H1 (cell line): ENCODE data around the gene ANKRD29. TPM values are rescaled to one million over a fixed set of nuclear protein-coding genes. Genes with fewer than 3 reads are reported as not detected.

ENCODE experiments used
- CTCF ChIA-PET: fragments of 300-600 bp; sonication (Branson Sonifier 250); formaldehyde crosslinking; loops from one replicate; lab custom pipeline; 2021; ENCODE audit not compliant: partially characterized antibody; lab: Charles Lee
- POLR2A ChIA-PET: fragments of 300-600 bp; sonication (Branson Sonifier 250); formaldehyde crosslinking; loops from one replicate; lab custom pipeline; 2021; ENCODE audit warnings: inconsistent platforms; ENCODE audit not compliant: partially characterized antibody; lab: Charles Lee
- DNase-seq, 2 experiments: peaks; one replicate each; pipeline versions ENCODE4 v3.0.0 to v3.0.0-alpha.2; 2010 to 2022; ENCODE audit warnings: low spot score in 2 of 2, low read depth in 1 of 2, mixed read lengths in 1 of 2
- FAIRE-seq: peaks from 2 replicates; lab custom pipeline; 2011; peaks lifted over from hg19 to GRCh38; lab: Jason Lieb, UNC
- H2AFZ ChIP-seq: 2 replicates; pipeline ENCODE4 v1.8.1; 2012; ENCODE audit warnings: low read length, inconsistent platforms
- H2AK5ac ChIP-seq: 2 replicates; pipeline ENCODE4 v1.6.1; 2013; ENCODE audit warnings: low read depth, low read length
- H2BK120ac ChIP-seq: replicated peaks from 2 replicates; pipeline ENCODE3; 2013; ENCODE audit warnings: low read depth, low read length, inconsistent platforms
- H2BK12ac ChIP-seq: 2 replicates; pipeline ENCODE4 v1.6.1; 2013; ENCODE audit warnings: low read depth, low read length
- H2BK15ac ChIP-seq: 2 replicates; pipeline ENCODE4 v1.6.1; 2013; ENCODE audit warnings: low read length
- H2BK20ac ChIP-seq: 2 replicates; pipeline ENCODE4 v1.6.1; 2013; ENCODE audit warnings: low read length
- H2BK5ac ChIP-seq: 2 replicates; pipeline ENCODE4 v1.6.1; 2013; ENCODE audit warnings: low read depth, low read length
- H3K14ac ChIP-seq: 2 replicates; pipeline ENCODE4 v1.6.1; 2013; ENCODE audit warnings: inconsistent platforms; ENCODE audit not compliant: insufficient read length
- H3K18ac ChIP-seq: 2 replicates; pipeline ENCODE4 v1.6.1; 2013; ENCODE audit warnings: low read length; ENCODE audit errors: extremely low read depth
- H3K23ac ChIP-seq: 2 replicates; pipeline ENCODE4 v1.6.1; 2013; ENCODE audit warnings: inconsistent platforms; ENCODE audit not compliant: insufficient read length
- H3K23me2 ChIP-seq: 2 replicates; pipeline ENCODE4 v1.6.1; 2013; ENCODE audit warnings: low read depth, low read length
- H3K27ac ChIP-seq: 2 replicates; pipeline ENCODE4 v1.6.1; 2011; ENCODE audit warnings: low read depth, low read length, inconsistent platforms
- H3K27me3 ChIP-seq, 4 experiments: replicated peaks in 1 of 4; 1 replicate in 1 of 4; 2 replicates in 3 of 4; pipeline versions ENCODE4 v1.6.1 to v1.8.1; 2011 to 2013; ENCODE audit warnings: low read length in 3 of 4, mild to moderate bottlenecking in 3 of 4, inconsistent platforms in 2 of 4, mixed read lengths in 2 of 4, moderate library complexity in 1 of 4; ENCODE audit not compliant: control insufficient read depth in 3 of 4, insufficient read depth in 3 of 4; ENCODE audit errors: extremely low read depth in 1 of 4
- H3K36me3 ChIP-seq, 4 experiments: 2 replicates each; pipeline versions ENCODE4 v1.6.1 to v1.8.1; 2011 to 2013; ENCODE audit warnings: mild to moderate bottlenecking in 4 of 4, low read length in 3 of 4, moderate library complexity in 2 of 4, control low read depth in 1 of 4, inconsistent platforms in 1 of 4; ENCODE audit not compliant: insufficient read depth in 4 of 4, control insufficient read depth in 2 of 4
- H3K4ac ChIP-seq: replicated peaks from 2 replicates; pipeline ENCODE3; 2013; ENCODE audit warnings: low read length, low read depth, mixed read lengths, inconsistent platforms; ENCODE audit not compliant: insufficient read length
- H3K4me1 ChIP-seq, 4 experiments: replicated peaks in 1 of 4; 1 replicate in 1 of 4; 2 replicates in 3 of 4; pipeline versions ENCODE4 v1.6.1 to v1.8.1; 2011 to 2013; ENCODE audit warnings: low read length in 3 of 4, inconsistent platforms in 2 of 4, mixed read lengths in 1 of 4; ENCODE audit not compliant: insufficient read depth in 4 of 4, control insufficient read depth in 3 of 4
- H3K4me2 ChIP-seq, 2 experiments: 2 replicates each; pipeline versions ENCODE4 v1.6.1 to v1.8.1; 2011 to 2013; ENCODE audit warnings: low read depth in 2 of 2, low read length in 2 of 2, control low read depth in 1 of 2, inconsistent platforms in 1 of 2, mild to moderate bottlenecking in 1 of 2; ENCODE audit not compliant: insufficient read depth in 1 of 2
- H3K4me3 ChIP-seq, 4 experiments: fragments of 200-600, 300-600 bp in 1 of 4; sonication (generic), shearing (Covaris generic), sonication (Bioruptor Twin) in 1 of 4; 2 replicates each; pipeline versions ENCODE4 v1.5.1 to v1.8.1; 2011 to 2016; ENCODE audit warnings: low read length in 4 of 4, low read depth in 3 of 4, control low read depth in 2 of 4, inconsistent platforms in 2 of 4, mild to moderate bottlenecking in 2 of 4, mixed read lengths in 1 of 4, moderate library complexity in 1 of 4; ENCODE audit not compliant: insufficient read depth in 2 of 4; ENCODE audit errors: extremely low read depth in 1 of 4
- H3K56ac ChIP-seq: replicated peaks from 2 replicates; pipeline ENCODE3; 2013; ENCODE audit warnings: low read depth, mild to moderate bottlenecking, mixed read lengths, low read length, inconsistent platforms; ENCODE audit not compliant: insufficient read length
- H3K79me1 ChIP-seq: 2 replicates; pipeline ENCODE4 v1.6.1; 2013; ENCODE audit warnings: low read depth, low read length, control low read depth
- H3K79me2 ChIP-seq, 2 experiments: 2 replicates each; pipeline versions ENCODE4 v1.6.1 to v1.8.1; 2012 to 2013; ENCODE audit warnings: low read length in 2 of 2, mild to moderate bottlenecking in 2 of 2, inconsistent platforms in 1 of 2; ENCODE audit not compliant: insufficient read depth in 2 of 2, control insufficient read depth in 1 of 2
- H3K9ac ChIP-seq, 4 experiments: replicated peaks in 1 of 4; 1 replicate in 1 of 4; 2 replicates in 3 of 4; pipeline versions ENCODE4 v1.6.1 to v1.8.1; 2011 to 2013; ENCODE audit warnings: low read depth in 3 of 4, low read length in 3 of 4, control low read depth in 2 of 4, mild to moderate bottlenecking in 2 of 4, moderate library complexity in 2 of 4, inconsistent platforms in 1 of 4; ENCODE audit errors: extremely low read depth in 1 of 4
- H3K9me3 ChIP-seq, 2 experiments: 2 replicates each; pipeline versions ENCODE4 v1.6.1 to v1.8.1; 2012 to 2013; ENCODE audit warnings: mild to moderate bottlenecking in 2 of 2, moderate library complexity in 2 of 2, control low read depth in 1 of 2, inconsistent platforms in 1 of 2, low read depth in 1 of 2, low read length in 1 of 2, mixed read lengths in 1 of 2; ENCODE audit not compliant: insufficient read depth in 2 of 2
- H4K20me1 ChIP-seq, 2 experiments: replicated peaks in 1 of 2; 2 replicates each; pipeline versions ENCODE3 to v1.8.1; 2011 to 2013; ENCODE audit warnings: inconsistent platforms in 2 of 2, low read length in 2 of 2, mild to moderate bottlenecking in 1 of 2; ENCODE audit not compliant: insufficient read depth in 2 of 2, control insufficient read depth in 1 of 2
- H4K5ac ChIP-seq: 2 replicates; pipeline ENCODE4 v1.6.1; 2013; ENCODE audit warnings: low read length, low read depth, mixed read lengths, inconsistent platforms; ENCODE audit not compliant: insufficient read length
- H4K8ac ChIP-seq: 2 replicates; pipeline ENCODE4 v1.8.0; 2013; ENCODE audit warnings: mild to moderate bottlenecking, moderate library complexity, low read length, inconsistent platforms; ENCODE audit not compliant: insufficient read depth; ENCODE audit errors: extremely low read depth
- H4K91ac ChIP-seq: replicated peaks from 2 replicates; pipeline ENCODE3; 2013; ENCODE audit warnings: low read length, mixed read lengths, inconsistent platforms; ENCODE audit not compliant: insufficient read length
- CBX5 ChIP-seq: fragments of 300-800, 300-1000 bp; sonication (generic); IDR thresholded peaks from 2 replicates; pipeline ENCODE4 v1.7.1; 2016; ENCODE audit warnings: antibody characterized with exemption, low read length, low read depth
- CEBPB ChIP-seq: IDR thresholded peaks from 2 replicates; pipeline ENCODE4 v1.6.1; 2012; ENCODE audit warnings: low read depth, low read length
- HDAC6 ChIP-seq: IDR thresholded peaks from one replicate; pipeline ENCODE4 v1.7.1; 2012; ENCODE audit warnings: low read depth, mild to moderate bottlenecking, inconsistent platforms, low read length, moderate library complexity
- KDM1A ChIP-seq: fragments of 200-600, 300-600 bp; sonication (generic); IDR thresholded peaks from 2 replicates; pipeline ENCODE4 v1.7.1; 2016; ENCODE audit warnings: mild to moderate bottlenecking, low read length, borderline replicate concordance
- NANOG ChIP-seq: IDR thresholded peaks from 2 replicates; pipeline ENCODE4 v1.6.1; 2011; ENCODE audit warnings: low read length, low read depth, mild to moderate bottlenecking, inconsistent platforms; ENCODE audit not compliant: insufficient read depth, poor library complexity, severe bottlenecking
- SIRT6 ChIP-seq: IDR thresholded peaks from one replicate; pipeline ENCODE4 v1.7.1; 2012; ENCODE audit warnings: low read length, inconsistent platforms
- SP1 ChIP-seq: IDR thresholded peaks from 2 replicates; pipeline ENCODE4 v1.6.1; 2011; ENCODE audit warnings: low read depth, low read length
- TBP ChIP-seq: IDR thresholded peaks from 2 replicates; pipeline ENCODE4 v1.6.1; 2011; ENCODE audit warnings: low read depth, low read length, improper control_type of control experiment
- WGBS, 2 experiments: shearing (Covaris generic) in 1 of 2; methylation state at CpG; one replicate each; pipeline versions ENCODE4 v1.1.6 to v1.1.7; 2013 to 2015; ENCODE audit warnings: low lambda C conversion rate in 2 of 2, mixed read lengths in 2 of 2, inconsistent platforms in 1 of 2, low coverage in 1 of 2, missing lambda C conversion rate in 1 of 2; ENCODE audit not compliant: insufficient replicate concordance in 2 of 2, insufficient coverage in 1 of 2, insufficient read length in 1 of 2; ENCODE audit errors: extremely low coverage in 1 of 2, missing lambda C conversion rate in 1 of 2; 5-methylcytosine and 5-hydroxymethylcytosine counted together
- polyA plus RNA-seq, 7 experiments: library from polyadenylated mRNA; depleted of rRNA in 3 of 7; stranded (reverse) in 5 of 7; unstranded in 2 of 7; fragments of >200 nt in 5 of 7; fragments of 200-250 nt in 2 of 7; gene quantifications; 1 replicate in 5 of 7; 2 replicates in 1 of 7; 4 replicates in 1 of 7; pipeline versions ENCODE4 v1.2.1 to v1.2.3, GENCODE V29; 2011 to 2013; ENCODE audit warnings: missing spikeins in 2 of 7, mixed read lengths in 2 of 7
- total RNA-seq: library from RNA; stranded (reverse); fragmentation: NEBNext Ultra II Directional; extraction: Animal tissue kit (Norgen Biotek cat#: 25700); gene quantifications from 2 replicates; pipeline ENCODE4 v1.2.1, GENCODE V29; 2021

Gene ANKRD29
- total and polyA plus RNA-seq, 2 of the 8 experiments (the other 6 are each of a cell fraction or from before 2014, with no cell fraction given) = 3.0 to 7.3 TPM

- WGBS, 2 experiments = 87% methylated on average over 5 of the region's 5 CpGs; no CpG with 5 or more reads in 1 of the 2 experiments
- no peak for TF ChIP-seq HDAC6
- no peak for TF ChIP-seq KDM1A
- no peak for TF ChIP-seq CEBPB
- TF ChIP-seq CBX5 = no peak
- TF ChIP-seq SIRT6 = no peak
- no peak for TF ChIP-seq SP1
- TF ChIP-seq NANOG = no peak
- TF ChIP-seq TBP = no peak
These were observed 90.1 kb downstream of the ANKRD29 start for GRCh38 chr18:23572570-23572969.

More at GRCh38 chr18:23572570-23572969, 90.1 kb downstream of the ANKRD29 start:
- no peak overlapping the region for H3K4me3 ChIP-seq
- H3K4me2 ChIP-seq = no peak overlapping the region
- no peaks in the 10 kb centered on the region for H3K23me2 ChIP-seq
- no peak overlapping the region for H3K56ac ChIP-seq
- H2BK15ac ChIP-seq = no peak overlapping the region
- no peak overlapping the region for H3K9ac ChIP-seq
- H3K14ac ChIP-seq = no peak overlapping the region
- no peak overlapping the region for H4K8ac ChIP-seq
- no peak for DNase-seq
- H2BK20ac ChIP-seq = no peak overlapping the region
- FAIRE-seq = no peak
- H3K27ac ChIP-seq = no peak overlapping the region
- no peak overlapping the region for H2AFZ ChIP-seq
- no peak overlapping the region for H2AK5ac ChIP-seq
- peaks cover 3 to 37% (median 13%) of the 10 kb centered on the region in 4 experiments; a peak in 7 of 8 replicates for H3K36me3 ChIP-seq
- H3K27me3 ChIP-seq = no peaks in the 10 kb centered on the region
- H4K20me1 ChIP-seq = peaks cover 0 to 2% of the 10 kb centered on the region in 2 experiments
- peaks cover 4% of the 10 kb centered on the region for H3K79me1 ChIP-seq
- H2BK5ac ChIP-seq = no peak overlapping the region
- no peak overlapping the region for H3K23ac ChIP-seq
- ChIA-PET CTCF (interaction anchor here (0.9 to 1.3 kb wide), 2 partner anchors 23 to 56 kb away, joined by 3 read pairs; no protein-coding TSS in a partner anchor), POLR2A (no interaction called here)
- H2BK120ac ChIP-seq = no peak overlapping the region
- H2BK12ac ChIP-seq = no peak overlapping the region
- H3K4me1 ChIP-seq = peaks cover 0 to 4% (median 1%) of the 10 kb centered on the region in 4 experiments; a peak in 2 of 7 replicates
- peaks cover 0 to 4% of the 10 kb centered on the region in 2 experiments; a peak in 1 of 4 replicates for H3K79me2 ChIP-seq
- H3K9me3 ChIP-seq = no peaks in the 10 kb centered on the region
- H4K5ac ChIP-seq = no peak overlapping the region
- no peak overlapping the region for H3K18ac ChIP-seq
- no peak overlapping the region for H4K91ac ChIP-seq
- H3K4ac ChIP-seq = no peak overlapping the region
